ENCODE measurements around the gene AOPEP.
"Not testable (repeated sequence)": the region's sequence is repeated elsewhere in the genome, so short reads cannot be mapped to it uniquely, and the experiment has no call there.

The AOPEP gene

GRCh38 chr9:94872083-94872833 is 145.8 kb downstream of the AOPEP start:
- H3K27ac ChIP-seq, result no peak overlapping the region
- TF ChIP-seq CTCF (conservative IDR thresholded peaks at IDR 0.05) (no peak), ZFX (IDR thresholded peaks at IDR 0.05) (no peak)

- no peak overlapping the region for H3K27ac ChIP-seq
- TF ChIP-seq ZFX (IDR thresholded peaks at IDR 0.05) (no peak), CTCF (conservative IDR thresholded peaks at IDR 0.05) (no peak)
Observed at GRCh38 chr9:94872891-94873511, 146.5 kb downstream of the AOPEP start.

- H3K27ac ChIP-seq, result no peak overlapping the region
- no peak for TF ChIP-seq CTCF (conservative IDR thresholded peaks at IDR 0.05)
- no peak for TF ChIP-seq ZFX (IDR thresholded peaks at IDR 0.05)
Observed at GRCh38 chr9:94874316-94874715, 147.8 kb downstream of the AOPEP start.

- H3K27ac ChIP-seq, result no peak overlapping the region
- TF ChIP-seq ZFX (IDR thresholded peaks at IDR 0.05) (no peak), CTCF (conservative IDR thresholded peaks at IDR 0.05) (no peak)
Observed at GRCh38 chr9:94875300-94876020, 149.0 kb downstream of the AOPEP start.

- H3K27ac ChIP-seq, result not testable (repeated sequence)
Observed at GRCh38 chr9:94878804-94879203, 152.3 kb downstream of the AOPEP start.

- H3K27ac ChIP-seq, result no peak overlapping the region
- TF ChIP-seq ZFX (IDR thresholded peaks at IDR 0.05) (no peak), CTCF (conservative IDR thresholded peaks at IDR 0.05) (no peak)
Observed at GRCh38 chr9:94879230-94879629, 152.7 kb downstream of the AOPEP start.

- H3K27ac ChIP-seq, result no peak overlapping the region
- TF ChIP-seq CTCF (conservative IDR thresholded peaks at IDR 0.05) (no peak), ZFX (IDR thresholded peaks at IDR 0.05) (no peak)
Observed at GRCh38 chr9:94881023-94881422, 154.5 kb downstream of the AOPEP start.
